Cardiac muscle cell (in vitro differentiated cells and primary cell): ENCODE measurements around the gene RGL3. TPM values are rescaled to one million over a fixed set of nuclear protein-coding genes. Genes with fewer than 3 reads are reported as not detected.

Source experiments
- DNase-seq, 2 donors: peaks; one replicate each; pipeline versions ENCODE4 v3.0.0 to v3.0.0-alpha.2; 2010 to 2017; ENCODE audit warnings: low read depth in 1 of 2, low spot score in 1 of 2
- H3K27ac ChIP-seq: fragments of 200-600 bp; sonication (generic); 2 replicates; pipeline ENCODE4 v1.5.1; 2016
- H3K27me3 ChIP-seq: fragments of 200-600 bp; sonication (generic); 2 replicates; pipeline ENCODE4 v1.6.0; 2016; ENCODE audit warnings: control low read depth
- H3K36me3 ChIP-seq: fragments of 200-600 bp; sonication (generic); 2 replicates; pipeline ENCODE4 v1.5.1; 2016; ENCODE audit warnings: control low read depth
- H3K4me1 ChIP-seq: fragments of 200-600 bp; sonication (generic); 2 replicates; pipeline ENCODE4 v1.8.1; 2017; ENCODE audit warnings: low read depth, mild to moderate bottlenecking, mixed run types
- H3K4me3 ChIP-seq: fragments of 200-600 bp; sonication (generic); 2 replicates; pipeline ENCODE4 v1.5.1; 2016; ENCODE audit warnings: mild to moderate bottlenecking
- H3K9me3 ChIP-seq: fragments of 200-600 bp; sonication (generic); 2 replicates; pipeline ENCODE4 v1.5.1; 2017; ENCODE audit warnings: low read depth, mild to moderate bottlenecking, control low read depth
- CTCF ChIP-seq: IDR thresholded peaks from 2 replicates; pipeline ENCODE4 v1.5.1; 2012; ENCODE audit warnings: low read depth, mild to moderate bottlenecking, low read length
- polyA plus RNA-seq: library from polyadenylated mRNA; unstranded; fragments of >200 nt; fragmentation: Nextera tagmentation; extraction: Ambion mirVana; gene quantifications from 2 replicates; pipeline ENCODE4 v1.2.1, GENCODE V29; 2016
- total RNA-seq: library from RNA; depleted of rRNA; stranded (reverse); fragments of >200 nt; gene quantifications from 2 replicates; pipeline ENCODE4 v1.2.3, GENCODE V29; 2016

The RGL3 gene
- total and polyA plus RNA-seq, 2 experiments from 2014 or later, result 32.2 to 52.1 TPM

- H3K27ac ChIP-seq, result no peak overlapping the region
- no peaks in the 10 kb centered on the region for H3K27me3 ChIP-seq
- no peak for DNase-seq
- no peak for TF ChIP-seq CTCF
- H3K4me1 ChIP-seq, result no peaks in the 10 kb centered on the region
- H3K9me3 ChIP-seq, result no peaks in the 10 kb centered on the region
- no peak overlapping the region for H3K4me3 ChIP-seq
- H3K36me3 ChIP-seq, result peaks cover 11% of the 10 kb centered on the region
These were observed 32.3 kb upstream of the RGL3 start for GRCh38 chr19:11451327-11451870.

- no peaks in the 10 kb centered on the region for H3K4me1 ChIP-seq
- TF ChIP-seq CTCF, result no peak
- DNase-seq, result no peak
- H3K27me3 ChIP-seq, result no peaks in the 10 kb centered on the region
- no peak overlapping the region for H3K4me3 ChIP-seq
- H3K9me3 ChIP-seq, result no peaks in the 10 kb centered on the region
- H3K27ac ChIP-seq, result no peak overlapping the region
- peaks cover 11% of the 10 kb centered on the region for H3K36me3 ChIP-seq
These were observed 31.6 kb upstream of the RGL3 start for GRCh38 chr19:11450570-11451326.

GRCh38 chr19:11448923-11449554 is 29.9 kb upstream of the RGL3 start:
- H3K27me3 ChIP-seq, result no peaks in the 10 kb centered on the region
- no peak overlapping the region for H3K27ac ChIP-seq
- no peak overlapping the region for H3K4me3 ChIP-seq
- no peaks in the 10 kb centered on the region for H3K9me3 ChIP-seq
- DNase-seq, result no peak
- H3K36me3 ChIP-seq, result peaks cover 11% of the 10 kb centered on the region
- H3K4me1 ChIP-seq, result no peaks in the 10 kb centered on the region
- no peak for TF ChIP-seq CTCF

- Histone ChIP-seq H3K9me3 (no peaks in the 10 kb centered on the region), H3K27me3 (no peaks in the 10 kb centered on the region), H3K4me1 (no peaks in the 10 kb centered on the region), H3K27ac (no peak overlapping the region), H3K4me3 (no peak overlapping the region), H3K36me3 (peaks cover 11% of the 10 kb centered on the region)
- no peak for DNase-seq
- TF ChIP-seq CTCF, result no peak
These were observed 29.3 kb upstream of the RGL3 start for GRCh38 chr19:11448410-11448809.

GRCh38 chr19:11447347-11448262 is 28.5 kb upstream of the RGL3 start:
- Histone ChIP-seq H3K36me3 (peaks cover 11% of the 10 kb centered on the region), H3K4me1 (no peaks in the 10 kb centered on the region), H3K9me3 (no peaks in the 10 kb centered on the region), H3K4me3 (no peak overlapping the region), H3K27ac (no peak overlapping the region), H3K27me3 (no peaks in the 10 kb centered on the region)
- no peak for TF ChIP-seq CTCF
- DNase-seq, result no peak
